Upper lobe of left lung (tissue), 4 donors: ENCODE data around the gene BLMH.

Experiments
- CTCF ChIP-seq, 6 experiments: fragments of 450-650 bp in 4 of 6; fragments of 200-600 bp in 2 of 6; sonication (generic) in 2 of 6; IDR thresholded peaks; one replicate each; pipeline ENCODE4 v1.5.1; 2016 to 2019; ENCODE audit warnings: antibody characterized with exemption in 6 of 6
- POLR2A ChIP-seq, 4 donors: fragments of 450-650 bp; IDR thresholded peaks; one replicate each; pipeline ENCODE4 v1.5.1; 2016 to 2017; ENCODE audit warnings: antibody characterized with exemption in 4 of 4, mild to moderate bottlenecking in 2 of 4
- POLR2AphosphoS5 ChIP-seq, 2 donors: sonication (generic); formaldehyde crosslinking; IDR thresholded peaks; one replicate each; pipeline ENCODE4 v1.5.1; 2017; ENCODE audit warnings: antibody characterized with exemption in 2 of 2

GRCh38 chr17:30238387-30239088 lies 53.2 kb downstream of the BLMH start:
- no peak for TF ChIP-seq CTCF (IDR thresholded peaks at IDR 0.05)
- TF ChIP-seq POLR2AphosphoS5 (IDR thresholded peaks at IDR 0.05), result no peak
- no peak for TF ChIP-seq POLR2A (IDR thresholded peaks at IDR 0.05)
